Measurements from ENCODE around the gene ID1. TPM values are rescaled to one million over a fixed set of nuclear protein-coding genes. Genes with fewer than 3 reads are reported as not detected.
A peak's percentile ranks its signal among the peaks of the same experiment; 100 is the strongest.

Gene ID1
- 163 TPM for total RNA-seq
- long read RNA-seq, transcript ID1-202 (2 exons, 994 nt) = major isoform, 31 of 35 reads
- long read RNA-seq, partial matches to known transcripts = 0 of 35 reads
- long read RNA-seq, other reads (novel, unspliced or antisense) = 1 of 35 reads

GRCh38 chr20:31605031-31605901 lies at the start of gene ID1:
ID1 (plus strand) TSS chr20:31605289; CDS start chr20:31605388, 99 bp downstream.
- DNase-seq (ENCODE audit: low spot score) = peak; percentile 98
- intact Hi-C loops (cut with DNase I) = no loop called here

GRCh38 chr20:31559704-31560093 lies 45.4 kb upstream of the ID1 start:
- intact Hi-C loops (cut with DNase I) = no loop called here
- no peak for DNase-seq (ENCODE audit: low spot score)

DNA sequence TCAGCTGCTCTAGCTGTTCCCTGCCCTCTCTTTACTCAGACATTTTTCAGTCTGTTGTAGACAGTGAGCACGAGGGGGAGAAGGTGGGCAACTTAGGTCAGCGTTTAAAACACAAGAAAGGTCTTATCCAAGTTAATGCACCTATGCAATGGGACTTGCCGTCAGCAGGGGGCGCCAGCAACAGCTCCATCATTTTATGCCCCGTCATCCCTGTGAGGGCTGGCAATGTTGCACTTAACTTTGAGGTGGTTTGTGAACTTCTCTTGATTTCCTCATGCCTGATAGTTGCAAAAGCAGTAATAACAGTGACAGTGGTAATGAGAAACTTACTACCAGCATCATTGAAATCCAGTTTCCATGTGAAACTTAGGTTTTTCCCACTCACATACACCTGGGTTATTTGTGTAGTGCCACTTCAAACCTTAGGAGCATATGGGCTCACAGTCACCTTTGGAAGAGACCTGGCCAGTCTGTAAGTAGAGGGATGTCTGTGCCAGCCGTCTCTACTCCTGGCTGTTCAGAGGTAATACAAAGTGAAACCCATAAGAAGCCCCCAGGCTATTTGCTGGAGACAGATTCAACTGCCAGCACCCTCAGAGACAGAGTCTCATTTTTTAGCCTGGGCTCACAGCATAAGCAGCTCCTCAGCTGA lies 44.9 kb upstream of the ID1 start:
- intact Hi-C loops (cut with DNase I) = no loop called here
- DNase-seq (ENCODE audit: low spot score) = peak; percentile 88

- no peak for DNase-seq (ENCODE audit: low spot score)
Measured at GRCh38 chr20:31560746-31561598, 44.1 kb upstream of the ID1 start.

GRCh38 chr20:31562241-31562640 lies 42.8 kb upstream of the ID1 start:
- no peak for DNase-seq (ENCODE audit: low spot score)
- intact Hi-C loops (cut with DNase I) = loop anchor here (2.0 kb wide), 1 partner anchor 51 kb away; no protein-coding TSS in a partner anchor

More at GRCh38 chr20:31560746-31561598, 44.1 kb upstream of the ID1 start:
- intact Hi-C loops (cut with DNase I) = no loop called here

DNA sequence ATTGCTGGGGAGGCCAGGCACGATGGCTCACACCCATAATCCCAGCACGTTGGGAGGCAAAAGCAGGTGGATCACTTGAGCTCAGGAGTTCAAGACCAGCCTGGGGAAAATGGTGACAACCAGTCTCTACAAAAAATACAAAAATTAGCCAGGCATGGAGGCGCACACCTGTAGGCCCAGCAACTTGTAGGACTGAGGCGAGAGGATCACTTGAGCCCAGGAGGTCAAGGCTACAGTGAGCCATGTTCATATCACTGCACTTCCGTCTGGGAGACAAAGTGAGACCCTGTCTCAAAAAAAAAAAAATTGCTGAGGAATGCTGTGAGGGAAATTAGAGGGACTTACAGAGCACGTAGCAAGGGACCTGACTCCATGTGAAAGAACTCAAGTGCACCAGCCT lies 40.8 kb upstream of the ID1 start:
- intact Hi-C loops (cut with DNase I) = no loop called here
- DNase-seq (ENCODE audit: low spot score) = no peak

- intact Hi-C loops (cut with DNase I) = no loop called here
- DNase-seq (ENCODE audit: low spot score) = no peak
Measured at GRCh38 chr20:31565699-31566318, 39.3 kb upstream of the ID1 start.

DNA sequence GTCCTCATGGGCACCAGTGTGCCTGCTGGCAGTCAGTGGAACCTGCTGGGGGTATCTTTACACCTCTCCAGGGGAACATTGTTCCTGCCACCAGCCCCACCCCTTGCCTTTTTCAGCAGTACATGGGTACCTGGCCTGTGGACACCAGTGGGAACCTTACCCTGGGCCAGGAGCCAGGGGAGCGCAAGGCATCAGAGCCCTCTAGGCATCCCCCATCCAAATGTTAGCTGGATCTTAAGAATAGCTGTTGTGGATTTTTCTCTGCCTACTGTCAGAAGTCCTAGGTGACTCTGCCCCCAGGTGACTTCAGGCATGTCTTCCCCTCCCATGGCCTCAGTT lies 38.8 kb upstream of the ID1 start:
- intact Hi-C loops (cut with DNase I) = no loop called here
- DNase-seq (ENCODE audit: low spot score) = no peak

GRCh38 chr20:31566658-31567379 lies 38.3 kb upstream of the ID1 start:
- DNase-seq (ENCODE audit: low spot score) = no peak
- intact Hi-C loops (cut with DNase I) = no loop called here

GRCh38 chr20:31567380-31567720 lies 37.7 kb upstream of the ID1 start:
- no peak for DNase-seq (ENCODE audit: low spot score)
- intact Hi-C loops (cut with DNase I) = no loop called here

DNA sequence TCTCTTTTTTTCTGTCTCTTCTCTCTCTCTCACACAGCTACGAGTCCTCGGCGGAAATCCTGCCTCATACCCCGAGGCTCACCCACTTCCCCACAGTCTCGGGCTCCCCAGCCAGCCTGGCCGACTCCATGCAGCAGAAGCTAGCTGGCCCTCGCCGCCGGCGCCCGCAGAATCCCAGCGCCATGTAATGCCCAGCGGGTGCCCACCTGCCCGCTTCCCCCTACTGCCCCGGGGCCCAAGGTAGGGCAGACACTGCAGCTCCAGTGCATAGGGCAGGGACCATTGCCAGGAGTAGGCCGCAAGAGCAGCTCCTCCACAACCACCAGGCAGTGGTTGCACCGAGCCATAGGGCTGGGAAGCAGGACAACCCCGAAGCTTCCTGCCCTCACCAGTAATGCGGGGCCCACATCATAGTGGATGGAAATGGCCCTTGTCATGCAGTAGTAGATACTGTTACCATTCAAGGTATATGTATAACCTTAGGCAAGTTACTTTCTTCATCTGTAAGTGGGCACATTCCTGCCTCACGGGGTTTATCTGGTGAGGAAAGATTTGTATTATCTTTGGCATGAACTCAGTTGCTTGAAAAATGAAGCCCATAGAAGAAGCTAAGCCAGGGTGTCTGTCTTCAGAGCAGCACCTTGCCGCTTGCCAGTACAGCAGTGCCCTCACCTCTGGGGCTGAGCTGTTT lies 36.9 kb upstream of the ID1 start:
- no peak for DNase-seq (ENCODE audit: low spot score)
- intact Hi-C loops (cut with DNase I) = no loop called here

DNA sequence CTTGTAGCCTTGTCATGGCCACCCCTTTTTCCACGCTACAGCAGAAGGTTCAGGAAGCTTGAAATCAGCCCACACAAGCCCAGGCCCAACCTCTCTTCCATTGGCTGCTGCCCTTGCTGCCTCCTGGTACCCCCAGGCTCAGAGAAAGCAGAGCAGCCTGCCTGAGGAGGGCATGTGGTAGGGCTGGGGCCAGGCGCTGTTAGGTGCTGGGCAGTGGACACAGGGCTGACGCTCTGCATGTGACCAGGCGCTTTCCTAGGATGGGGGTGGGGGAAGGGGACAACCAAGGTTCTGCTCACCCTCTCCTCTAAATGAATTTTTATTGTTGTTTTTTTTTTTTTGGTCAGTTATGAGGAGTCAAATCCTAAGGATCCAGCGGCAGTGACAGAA lies 36.3 kb upstream of the ID1 start:
- intact Hi-C loops (cut with DNase I) = no loop called here

GRCh38 chr20:31569163-31570020 lies 35.7 kb upstream of the ID1 start:
- intact Hi-C loops (cut with DNase I) = loop anchor here (5.0 kb wide), 1 partner anchor 153 kb away; the partner anchor contains the start of gene BCL2L1
- no peak for DNase-seq (ENCODE audit: low spot score)

More for the DNA sequence above, 36.3 kb upstream of the ID1 start:
- no peak for DNase-seq (ENCODE audit: low spot score)

DNA sequence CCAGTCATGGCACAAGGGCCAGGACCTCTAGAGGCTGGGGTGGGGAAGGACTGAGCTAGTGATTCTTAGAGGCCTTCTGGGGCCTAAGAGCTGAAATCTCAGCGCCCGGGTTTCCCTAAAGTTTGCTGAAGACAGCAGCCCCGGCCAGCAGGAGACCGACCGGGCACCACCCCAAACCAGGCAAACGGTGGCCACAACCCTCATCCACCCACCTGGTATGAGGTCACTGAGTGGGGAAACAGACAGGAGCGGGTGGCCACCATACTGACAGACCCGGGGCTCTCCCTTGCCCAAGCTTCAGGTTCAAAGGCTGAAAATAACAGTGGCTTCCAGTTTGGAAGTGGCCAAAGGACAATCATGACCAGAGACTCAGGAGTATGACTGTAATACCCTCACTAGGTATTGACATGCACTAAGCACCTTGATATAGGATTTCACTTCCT lies 35.0 kb upstream of the ID1 start:
- no peak for DNase-seq (ENCODE audit: low spot score)
- intact Hi-C loops (cut with DNase I) = loop anchor here (5.0 kb wide), 1 partner anchor 152 kb away; the partner anchor contains the start of gene BCL2L1

DNA sequence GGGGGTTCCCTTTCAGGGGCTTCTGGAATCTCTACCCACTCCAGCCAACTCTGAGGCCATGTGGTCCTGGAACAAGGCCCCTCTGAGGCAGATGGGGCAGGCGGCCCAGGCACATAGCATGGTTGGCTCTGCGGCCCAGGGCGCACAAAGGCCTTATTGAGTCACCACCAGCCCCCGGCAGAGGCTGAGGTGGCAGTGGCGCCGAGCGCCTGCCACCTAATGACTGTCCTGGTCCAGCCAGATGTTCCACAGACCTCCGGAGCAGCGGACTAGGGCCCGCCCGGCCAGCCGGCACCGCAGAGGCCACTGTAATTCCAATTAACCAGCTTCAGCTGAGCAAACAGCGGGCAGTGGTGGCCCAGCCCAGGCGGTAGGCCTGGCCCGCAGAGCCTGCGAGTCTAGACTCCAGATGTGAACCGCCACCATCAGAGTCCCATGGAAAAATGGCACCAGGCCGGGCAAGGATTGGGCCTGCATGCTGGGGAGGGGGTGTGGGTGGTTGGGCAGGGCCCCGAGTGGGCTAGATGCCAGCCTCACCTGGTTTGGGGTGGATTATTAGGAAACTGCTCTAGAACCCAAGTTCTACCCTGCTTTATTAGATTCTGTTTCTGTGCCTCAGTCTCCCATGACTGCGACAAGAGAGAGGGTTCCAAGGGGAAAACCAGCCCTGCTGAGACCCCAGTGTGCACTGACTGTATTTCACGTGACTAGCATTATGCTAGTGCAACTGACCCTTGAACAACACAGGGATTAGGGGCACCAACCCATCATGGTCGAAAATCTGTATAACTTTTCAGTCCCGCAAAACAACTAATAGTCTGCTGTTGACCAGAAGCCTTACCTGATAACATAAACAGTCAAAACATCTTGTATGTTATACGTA lies 34.1 kb upstream of the ID1 start:
- no peak for DNase-seq (ENCODE audit: low spot score)
- intact Hi-C loops (cut with DNase I) = loop anchor here (5.0 kb wide), 1 partner anchor 151 kb away; the partner anchor contains the start of gene BCL2L1

DNA sequence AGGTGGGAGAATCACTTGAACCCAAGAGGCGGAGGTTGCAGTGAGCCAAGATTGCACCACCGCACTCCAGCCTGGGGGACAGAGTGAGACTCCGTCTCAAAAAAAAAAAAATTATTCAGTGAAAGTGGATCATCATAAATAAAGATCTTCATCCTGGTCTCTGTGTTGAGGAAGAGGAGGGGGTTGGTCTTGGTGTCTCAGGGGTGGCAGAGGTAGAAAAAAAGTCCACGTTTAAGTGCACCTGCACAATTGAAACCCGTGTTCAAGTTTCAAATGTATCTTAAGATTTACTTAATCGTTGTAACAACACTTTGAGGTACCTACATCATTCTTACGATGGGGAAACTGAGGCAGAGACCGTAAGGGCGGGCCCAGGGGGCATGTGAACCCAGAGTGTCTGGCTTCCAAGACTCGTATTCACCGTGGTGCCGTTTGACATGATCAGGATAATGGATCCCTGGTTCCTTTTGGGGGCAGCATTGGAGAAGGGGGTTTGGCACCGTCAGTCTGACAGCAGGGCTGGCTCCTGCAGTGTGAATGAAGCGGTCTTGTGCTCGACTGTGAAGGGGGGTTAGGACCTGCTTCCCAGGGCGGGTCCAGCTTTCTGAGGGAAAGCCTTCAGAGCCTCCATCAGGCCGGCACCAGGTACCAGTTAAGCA lies 32.9 kb upstream of the ID1 start:
- intact Hi-C loops (cut with DNase I) = loop anchor here (2.0 to 5.0 kb wide), 2 partner anchors 23 to 150 kb away; partner anchors contain the start of gene BCL2L1
- DNase-seq (ENCODE audit: low spot score) = no peak

Measured in cardiac septum (tissue), 1 donor.